Measurements from ENCODE around the gene BATF3.

DNA sequence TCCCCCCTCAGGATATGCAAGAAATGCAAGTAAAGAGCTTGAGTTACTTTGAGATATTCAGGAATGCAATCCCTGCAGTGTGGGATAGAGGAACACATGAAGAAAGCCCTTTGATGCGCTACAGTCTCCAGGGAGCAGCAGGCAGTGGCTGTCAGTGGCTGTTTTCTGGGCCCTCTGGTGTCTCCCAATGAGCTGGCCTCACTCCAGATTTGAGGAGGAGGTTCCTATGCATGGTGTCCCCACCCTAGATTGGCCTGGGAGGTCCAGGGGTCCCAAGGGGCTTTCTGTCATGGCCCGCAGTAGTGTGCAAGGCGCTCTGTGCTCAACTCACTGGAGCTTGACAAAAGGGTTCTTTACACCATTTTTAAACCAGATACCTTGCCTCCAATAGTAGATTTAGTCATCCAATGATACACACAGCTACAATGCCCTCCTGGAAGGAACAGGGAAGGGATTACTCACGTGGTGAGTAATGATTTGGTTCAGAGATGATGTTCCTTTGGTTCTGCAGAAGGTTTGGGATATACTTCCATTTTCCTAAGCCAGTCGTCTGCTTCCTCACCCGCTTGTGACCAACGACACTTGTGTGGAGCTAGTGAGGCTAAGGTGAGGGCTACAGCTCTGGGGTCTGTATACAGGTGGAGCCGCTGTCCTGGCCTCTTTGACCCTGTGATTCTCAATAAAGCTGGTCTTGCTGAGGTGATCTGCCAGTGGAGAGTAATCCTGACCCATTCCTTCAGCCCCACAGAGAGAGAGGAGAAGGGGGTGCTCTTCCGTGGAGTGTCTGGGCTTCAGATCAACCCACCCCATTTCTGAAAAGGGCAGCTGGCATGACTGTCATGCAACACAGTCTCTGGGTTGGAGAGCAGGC lies 6.6 kb downstream of the BATF3 start:
- TF ChIP-seq, protein P1, sequence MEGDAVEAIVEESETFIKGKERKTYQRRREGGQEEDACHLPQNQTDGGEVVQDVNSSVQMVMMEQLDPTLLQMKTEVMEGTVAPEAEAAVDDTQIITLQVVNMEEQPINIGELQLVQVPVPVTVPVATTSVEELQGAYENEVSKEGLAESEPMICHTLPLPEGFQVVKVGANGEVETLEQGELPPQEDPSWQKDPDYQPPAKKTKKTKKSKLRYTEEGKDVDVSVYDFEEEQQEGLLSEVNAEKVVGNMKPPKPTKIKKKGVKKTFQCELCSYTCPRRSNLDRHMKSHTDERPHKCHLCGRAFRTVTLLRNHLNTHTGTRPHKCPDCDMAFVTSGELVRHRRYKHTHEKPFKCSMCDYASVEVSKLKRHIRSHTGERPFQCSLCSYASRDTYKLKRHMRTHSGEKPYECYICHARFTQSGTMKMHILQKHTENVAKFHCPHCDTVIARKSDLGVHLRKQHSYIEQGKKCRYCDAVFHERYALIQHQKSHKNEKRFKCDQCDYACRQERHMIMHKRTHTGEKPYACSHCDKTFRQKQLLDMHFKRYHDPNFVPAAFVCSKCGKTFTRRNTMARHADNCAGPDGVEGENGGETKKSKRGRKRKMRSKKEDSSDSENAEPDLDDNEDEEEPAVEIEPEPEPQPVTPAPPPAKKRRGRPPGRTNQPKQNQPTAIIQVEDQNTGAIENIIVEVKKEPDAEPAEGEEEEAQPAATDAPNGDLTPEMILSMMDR (IDR thresholded peaks at IDR 0.05) = no peak
- no peak for TF ChIP-seq POLR2A (IDR thresholded peaks at IDR 0.05)
